Prostate gland (tissue), 2 donors: ENCODE results near the gene C1orf21.

ENCODE experiments used
- POLR2A ChIP-seq: fragments of 450-650 bp; IDR thresholded peaks from one replicate; pipeline ENCODE4 v1.6.1; 2016; ENCODE audit warnings: antibody characterized with exemption, mild to moderate bottlenecking
- POLR2AphosphoS5 ChIP-seq: sonication (generic); formaldehyde crosslinking; IDR thresholded peaks from one replicate; pipeline ENCODE4 v1.6.1; 2017; ENCODE audit warnings: antibody characterized with exemption
- TF ChIP-seq, protein P1 (sequence below), 4 experiments: fragments of 200-600 bp in 2 of 4; fragments of 450-650 bp in 2 of 4; sonication (generic) in 2 of 4; IDR thresholded peaks; 1 replicate in 3 of 4; 2 replicates in 1 of 4; pipeline ENCODE4 v1.5.1; 2016 to 2019; ENCODE audit warnings: antibody characterized with exemption in 4 of 4, mild to moderate bottlenecking in 2 of 4, moderate library complexity in 2 of 4

DNA sequence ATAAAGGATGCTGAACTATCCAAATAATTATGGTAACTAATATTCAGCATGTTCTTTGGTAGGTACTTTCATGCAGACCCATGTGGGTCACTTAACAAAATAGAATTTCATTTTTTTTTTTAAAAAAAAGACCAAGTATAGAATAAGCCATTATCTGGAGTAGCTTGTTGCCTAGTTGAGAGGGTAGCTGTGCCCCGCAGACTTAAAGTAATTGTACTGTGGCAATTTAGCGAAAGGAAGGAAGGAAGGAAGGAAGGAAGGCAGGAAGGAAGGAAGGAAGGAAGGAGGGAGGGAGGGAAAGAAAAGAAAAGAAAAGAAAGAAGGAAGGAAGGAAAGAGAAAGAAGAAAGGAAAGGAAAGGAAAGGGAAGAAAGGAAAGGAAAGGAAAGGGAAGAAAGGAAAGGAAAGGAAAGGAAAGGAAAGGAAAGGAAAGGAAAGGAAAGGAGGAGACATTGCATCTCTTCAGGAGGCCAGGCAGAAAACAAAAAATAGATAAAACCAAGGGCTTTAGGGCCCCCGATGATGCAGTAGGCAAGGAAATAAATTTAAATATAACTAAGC lies 35.3 kb upstream of the C1orf21 start:
- TF ChIP-seq, protein P1, sequence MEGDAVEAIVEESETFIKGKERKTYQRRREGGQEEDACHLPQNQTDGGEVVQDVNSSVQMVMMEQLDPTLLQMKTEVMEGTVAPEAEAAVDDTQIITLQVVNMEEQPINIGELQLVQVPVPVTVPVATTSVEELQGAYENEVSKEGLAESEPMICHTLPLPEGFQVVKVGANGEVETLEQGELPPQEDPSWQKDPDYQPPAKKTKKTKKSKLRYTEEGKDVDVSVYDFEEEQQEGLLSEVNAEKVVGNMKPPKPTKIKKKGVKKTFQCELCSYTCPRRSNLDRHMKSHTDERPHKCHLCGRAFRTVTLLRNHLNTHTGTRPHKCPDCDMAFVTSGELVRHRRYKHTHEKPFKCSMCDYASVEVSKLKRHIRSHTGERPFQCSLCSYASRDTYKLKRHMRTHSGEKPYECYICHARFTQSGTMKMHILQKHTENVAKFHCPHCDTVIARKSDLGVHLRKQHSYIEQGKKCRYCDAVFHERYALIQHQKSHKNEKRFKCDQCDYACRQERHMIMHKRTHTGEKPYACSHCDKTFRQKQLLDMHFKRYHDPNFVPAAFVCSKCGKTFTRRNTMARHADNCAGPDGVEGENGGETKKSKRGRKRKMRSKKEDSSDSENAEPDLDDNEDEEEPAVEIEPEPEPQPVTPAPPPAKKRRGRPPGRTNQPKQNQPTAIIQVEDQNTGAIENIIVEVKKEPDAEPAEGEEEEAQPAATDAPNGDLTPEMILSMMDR (IDR thresholded peaks at IDR 0.05) = no peak
- TF ChIP-seq POLR2AphosphoS5 (no peak), POLR2A (no peak)
